Cardiac fibroblast (primary cell): ENCODE data around the gene PTTG1IP.

Experiments used
- DNase-seq, 2 donors: peaks; one replicate each; pipeline versions ENCODE4 v3.0.0 to v3.0.0-alpha.2; 2010; ENCODE audit warnings: low read depth in 2 of 2
- H3K4me3 ChIP-seq, 2 donors: replicated peaks in 1 of 2; 1 replicate in 1 of 2; 2 replicates in 1 of 2; pipeline ENCODE4 v1.5.1; 2011; ENCODE audit warnings: low read depth in 2 of 2, low read length in 2 of 2, mild to moderate bottlenecking in 2 of 2, moderate library complexity in 1 of 2
- CTCF ChIP-seq: IDR thresholded peaks from one replicate; pipeline ENCODE4 v1.5.1; 2011; ENCODE audit warnings: low read depth, mild to moderate bottlenecking, low read length, inconsistent platforms

PTTG1IP gene

GRCh38 chr21:44898851-44899767 lies 25.6 kb upstream of the PTTG1IP start:
- no peak for TF ChIP-seq CTCF
- no peak overlapping the region for H3K4me3 ChIP-seq
- no peak for DNase-seq

GRCh38 chr21:44898011-44898488 lies 24.6 kb upstream of the PTTG1IP start:
- H3K4me3 ChIP-seq: no peak overlapping the region
- DNase-seq: no peak
- no peak for TF ChIP-seq CTCF

GRCh38 chr21:44897326-44898010 lies 24.0 kb upstream of the PTTG1IP start:
- no peak for TF ChIP-seq CTCF
- no peak overlapping the region for H3K4me3 ChIP-seq
- DNase-seq: no peak

- no peak overlapping the region for H3K4me3 ChIP-seq
- no peak for DNase-seq
- no peak for TF ChIP-seq CTCF
Measured at GRCh38 chr21:44896561-44897286, 23.2 kb upstream of the PTTG1IP start.

- no peak for TF ChIP-seq CTCF
- DNase-seq: no peak
- no peak overlapping the region for H3K4me3 ChIP-seq
Measured at GRCh38 chr21:44895859-44896258, 22.4 kb upstream of the PTTG1IP start.

- no peak for TF ChIP-seq CTCF
- no peak for DNase-seq
- no peak overlapping the region for H3K4me3 ChIP-seq
Measured at GRCh38 chr21:44894687-44895302, 21.3 kb upstream of the PTTG1IP start.
